GM21423 (cell line): Measurements from ENCODE around the gene ENC1.

Source experiments
- ATAC-seq: cut with Tn5 transposase; IDR thresholded peaks from one replicate; pipeline ENCODE4 v1.9.1; 2021; ENCODE audit warnings: mild to moderate bottlenecking, moderate library complexity; ENCODE audit not compliant: unreplicated experiment

Gene ENC1

DNA sequence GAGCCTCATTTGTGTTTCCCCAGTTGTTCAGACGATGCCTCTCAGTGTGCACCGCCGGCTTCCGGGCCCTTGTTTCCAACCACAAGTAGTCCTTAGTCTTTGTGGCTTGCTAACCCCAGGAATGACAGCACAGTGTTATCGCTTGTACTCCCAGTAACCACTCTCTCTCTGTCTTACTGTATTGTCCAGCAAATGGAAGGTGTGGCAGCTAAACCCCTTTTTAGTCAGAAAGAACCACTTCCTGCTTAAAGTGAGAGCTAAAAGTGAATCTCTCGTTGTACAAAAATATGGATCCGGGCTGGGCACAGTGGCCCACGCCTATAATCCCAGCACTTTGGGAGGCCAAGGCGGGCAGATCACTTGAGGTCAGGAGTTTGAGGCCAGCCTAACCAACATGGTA is 61.3 kb downstream of the ENC1 start:
- ATAC-seq, result peak; percentile 75

DNA sequence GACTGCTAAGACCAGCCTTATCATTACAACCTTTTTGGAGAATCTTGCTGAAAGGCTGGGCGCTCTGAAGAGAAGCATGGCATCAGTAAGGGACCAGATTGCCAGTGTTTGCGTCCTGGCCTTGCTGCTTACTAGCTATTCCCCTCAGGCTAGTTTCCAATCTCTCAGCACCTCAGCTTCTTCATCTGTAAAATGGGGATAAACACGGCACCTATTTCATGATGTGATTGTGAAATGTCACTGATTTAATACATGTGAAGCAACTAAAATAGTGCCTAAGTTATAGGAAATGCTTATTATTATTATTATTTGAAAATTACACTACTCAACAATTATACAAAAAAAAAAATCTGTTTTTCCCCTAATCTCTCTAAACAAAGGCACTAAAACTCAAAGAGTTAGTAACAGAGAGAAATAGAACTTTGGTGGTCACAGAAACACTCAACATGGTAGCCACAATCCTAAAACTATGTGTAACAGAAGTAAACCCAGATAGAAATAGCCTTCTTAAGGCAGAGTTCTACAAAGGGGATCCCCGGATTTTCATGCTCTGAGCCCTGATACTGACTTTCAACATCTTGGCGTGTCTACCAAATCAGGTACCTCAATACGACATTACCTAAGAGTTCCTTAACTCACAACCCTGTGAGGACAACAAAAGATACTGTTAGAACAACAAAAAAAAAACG is 62.0 kb downstream of the ENC1 start:
- ATAC-seq, result peak; percentile 19
